GM18526 (cell line): Measurements from ENCODE around the gene STRIP1.
A peak's percentile ranks its signal among the peaks of the same experiment; 100 is the strongest.

ENCODE experiments used
- POLR2A ChIP-seq: IDR thresholded peaks from 3 replicates; pipeline ENCODE4 v1.6.1; 2011; ENCODE audit not compliant: insufficient read length; ENCODE audit errors: extremely low read depth

STRIP1 gene, protein sequence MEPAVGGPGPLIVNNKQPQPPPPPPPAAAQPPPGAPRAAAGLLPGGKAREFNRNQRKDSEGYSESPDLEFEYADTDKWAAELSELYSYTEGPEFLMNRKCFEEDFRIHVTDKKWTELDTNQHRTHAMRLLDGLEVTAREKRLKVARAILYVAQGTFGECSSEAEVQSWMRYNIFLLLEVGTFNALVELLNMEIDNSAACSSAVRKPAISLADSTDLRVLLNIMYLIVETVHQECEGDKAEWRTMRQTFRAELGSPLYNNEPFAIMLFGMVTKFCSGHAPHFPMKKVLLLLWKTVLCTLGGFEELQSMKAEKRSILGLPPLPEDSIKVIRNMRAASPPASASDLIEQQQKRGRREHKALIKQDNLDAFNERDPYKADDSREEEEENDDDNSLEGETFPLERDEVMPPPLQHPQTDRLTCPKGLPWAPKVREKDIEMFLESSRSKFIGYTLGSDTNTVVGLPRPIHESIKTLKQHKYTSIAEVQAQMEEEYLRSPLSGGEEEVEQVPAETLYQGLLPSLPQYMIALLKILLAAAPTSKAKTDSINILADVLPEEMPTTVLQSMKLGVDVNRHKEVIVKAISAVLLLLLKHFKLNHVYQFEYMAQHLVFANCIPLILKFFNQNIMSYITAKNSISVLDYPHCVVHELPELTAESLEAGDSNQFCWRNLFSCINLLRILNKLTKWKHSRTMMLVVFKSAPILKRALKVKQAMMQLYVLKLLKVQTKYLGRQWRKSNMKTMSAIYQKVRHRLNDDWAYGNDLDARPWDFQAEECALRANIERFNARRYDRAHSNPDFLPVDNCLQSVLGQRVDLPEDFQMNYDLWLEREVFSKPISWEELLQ

DNA sequence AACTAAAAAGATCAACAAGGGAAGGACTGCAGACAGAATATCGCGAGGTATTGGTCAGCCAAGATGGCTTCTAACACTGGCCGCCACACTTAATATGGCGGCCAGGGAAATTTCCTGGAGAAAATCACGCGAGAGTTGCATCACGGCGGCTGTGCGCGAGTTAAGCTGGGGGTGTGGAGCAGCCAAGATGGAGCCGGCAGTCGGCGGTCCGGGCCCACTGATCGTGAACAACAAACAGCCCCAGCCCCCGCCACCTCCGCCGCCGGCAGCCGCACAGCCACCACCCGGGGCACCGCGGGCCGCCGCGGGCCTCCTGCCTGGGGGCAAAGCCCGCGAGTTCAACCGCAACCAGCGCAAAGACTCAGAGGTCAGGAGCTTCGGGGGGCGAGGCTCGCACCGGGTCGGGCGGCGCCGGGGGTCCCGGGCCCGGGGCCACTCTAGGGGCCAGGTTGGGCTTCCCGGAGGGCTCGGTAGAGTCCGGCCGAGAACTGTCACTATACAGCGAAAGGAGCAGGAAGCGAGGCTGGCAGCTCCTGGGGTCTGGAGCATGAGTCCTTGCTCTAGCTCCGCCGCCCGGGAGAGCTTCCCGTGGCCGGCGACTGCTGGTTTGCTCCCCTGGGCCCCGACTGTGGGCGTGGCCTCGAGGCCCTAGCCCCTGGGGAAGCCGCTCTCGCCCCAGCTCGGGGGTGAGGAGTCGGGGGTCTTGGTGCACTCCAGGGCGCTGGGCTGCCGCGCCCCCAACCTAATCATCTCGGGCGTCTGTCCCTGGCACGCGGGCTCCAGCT is at the start of gene STRIP1:
TSS of gene STRIP1 (plus strand) at position 174 of the 785 bp plus-strand sequence. CDS start at position 188, 14 bp downstream.
- peak; percentile 72 for TF ChIP-seq POLR2A

- TF ChIP-seq POLR2A = no peak
Observed at GRCh38 chr1:109985247-109986053, 49.0 kb upstream of the STRIP1 start.

DNA sequence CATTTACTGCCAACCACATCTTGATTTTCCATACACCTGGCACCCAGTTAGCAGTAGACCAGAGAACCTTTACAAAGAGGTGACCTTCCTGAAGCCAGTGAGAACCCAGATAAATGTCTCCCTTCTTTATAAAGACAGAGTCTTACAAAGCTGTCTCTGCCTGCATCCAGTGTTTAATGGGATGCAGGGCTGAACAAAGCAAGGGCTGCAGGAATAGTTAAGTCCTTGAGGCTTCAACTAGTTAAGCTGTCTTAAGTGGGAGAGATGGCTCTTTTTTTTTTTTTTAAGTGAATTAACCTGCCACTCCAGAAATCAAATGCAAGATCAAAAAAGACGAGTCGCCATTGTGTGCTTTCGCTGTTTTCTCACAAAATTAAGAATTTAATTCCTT is 48.4 kb upstream of the STRIP1 start:
- TF ChIP-seq POLR2A = no peak

DNA sequence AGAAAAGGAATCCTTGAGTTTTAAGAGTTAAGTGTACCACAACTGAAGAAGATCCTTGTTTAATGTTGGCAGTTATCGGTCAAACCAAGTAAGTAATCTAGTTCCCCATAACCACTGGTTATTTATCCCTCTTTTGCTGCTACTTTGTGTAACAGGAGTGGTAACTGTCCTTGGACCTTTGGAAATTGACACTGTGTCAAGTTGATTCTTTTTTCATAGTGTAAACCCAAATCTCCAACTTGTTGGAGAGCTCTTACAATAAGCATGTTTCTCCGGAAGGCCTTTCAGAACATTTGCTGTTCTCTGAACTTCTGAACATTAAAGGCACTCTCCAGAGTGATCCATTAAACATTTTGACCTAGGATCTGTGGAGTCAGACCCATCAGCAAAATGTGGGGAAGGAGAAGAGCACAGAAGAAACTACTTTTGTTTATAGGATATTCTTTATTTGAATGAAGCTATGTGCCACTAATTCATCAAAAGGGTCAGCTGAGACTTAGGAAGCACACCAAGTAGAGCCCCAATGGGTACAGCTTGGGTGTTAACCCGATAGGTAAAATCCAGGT is 46.0 kb upstream of the STRIP1 start:
- no peak for TF ChIP-seq POLR2A

DNA sequence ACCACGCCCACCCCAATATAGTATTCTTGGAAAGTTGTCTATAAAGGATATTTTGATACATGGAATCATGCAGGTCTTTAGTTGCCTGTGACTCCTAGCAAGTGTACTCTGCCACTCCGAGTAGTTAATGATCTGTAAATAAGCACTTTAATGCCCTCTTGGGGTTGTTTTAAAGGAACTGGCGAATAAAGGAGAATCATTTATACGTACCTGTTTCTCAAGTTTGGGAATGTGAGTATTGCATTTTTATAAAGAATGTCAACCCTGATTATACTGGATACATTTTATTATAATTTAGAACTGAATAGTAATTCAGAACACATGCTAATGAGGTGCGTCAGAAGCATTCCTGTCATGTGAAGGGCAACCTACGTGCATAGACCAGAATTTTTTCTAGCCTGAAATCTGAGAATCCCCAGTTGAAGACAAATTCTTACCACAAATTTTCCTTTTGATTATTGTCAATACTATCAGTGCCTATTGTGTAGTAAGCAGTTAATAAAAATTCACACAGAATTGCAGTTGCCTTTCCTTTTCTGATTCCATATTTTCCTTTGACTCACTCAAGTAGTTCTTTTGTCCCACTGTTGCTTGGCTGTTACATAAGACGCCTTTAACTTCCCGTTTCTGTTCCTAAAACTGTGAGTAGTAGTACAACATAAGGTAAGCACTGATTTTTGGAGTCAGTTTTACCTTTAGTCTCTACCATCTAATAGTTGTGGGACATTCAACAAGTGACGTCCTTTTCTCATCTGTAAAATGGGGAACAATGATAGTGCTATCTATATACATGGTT is 44.7 kb upstream of the STRIP1 start:
- TF ChIP-seq POLR2A = no peak

DNA sequence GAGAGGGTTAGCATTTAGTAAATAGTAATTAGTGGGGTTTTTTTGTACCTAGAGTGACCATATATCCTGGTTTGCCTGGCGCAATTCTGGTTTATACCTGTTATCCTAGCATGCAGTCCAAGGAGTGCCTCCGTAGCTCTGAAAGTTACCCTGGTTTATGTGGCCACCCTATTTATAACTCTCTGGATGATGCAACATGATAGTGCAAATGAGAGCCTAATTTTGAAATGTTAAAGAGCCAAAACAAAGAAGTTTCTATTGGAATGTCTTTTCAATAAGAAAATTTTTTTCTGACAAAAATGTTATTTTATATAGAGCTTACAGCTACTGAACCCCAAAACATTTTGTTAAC is 44.1 kb upstream of the STRIP1 start:
- TF ChIP-seq POLR2A = no peak

- no peak for TF ChIP-seq POLR2A
Observed at GRCh38 chr1:109991400-109991925, 43.0 kb upstream of the STRIP1 start.

DNA sequence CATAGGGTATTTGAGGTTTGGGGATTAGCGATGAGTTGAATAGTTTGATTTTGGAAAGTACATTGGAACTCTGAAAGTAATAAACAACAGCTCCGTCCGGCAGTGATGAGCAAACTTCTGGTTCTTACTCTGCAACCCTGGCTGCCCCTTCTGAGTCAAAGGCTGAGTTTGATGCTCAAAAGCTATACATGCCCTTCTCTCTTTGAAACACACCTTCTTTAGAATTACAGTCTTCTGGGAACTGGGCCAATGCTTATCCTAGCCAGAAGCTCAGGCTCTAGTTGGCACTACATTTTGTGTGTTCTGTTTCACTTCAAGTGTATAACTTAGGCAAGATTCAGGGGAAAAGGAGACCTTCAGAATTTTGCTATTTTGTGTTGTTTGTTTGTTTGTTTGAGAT is 40.5 kb upstream of the STRIP1 start:
- TF ChIP-seq POLR2A = no peak

DNA sequence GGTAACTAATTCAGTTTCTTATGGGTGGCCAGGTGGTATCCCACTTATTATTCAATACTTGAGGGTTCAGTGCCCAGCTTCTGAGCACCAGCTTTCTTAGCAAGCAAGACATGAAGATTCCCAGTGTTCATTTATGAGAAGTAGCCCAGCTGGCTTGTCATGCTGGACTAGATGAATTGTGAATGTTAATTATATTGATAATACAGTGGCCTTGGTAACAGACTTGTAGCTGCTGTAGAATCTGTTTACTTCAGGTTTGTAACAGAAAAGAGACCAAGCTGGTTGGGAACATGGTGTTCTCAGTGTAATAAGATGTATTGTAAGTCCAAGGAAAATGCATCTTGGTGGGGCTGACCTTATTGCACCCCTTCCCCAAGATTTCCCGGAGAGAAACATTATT is 39.8 kb upstream of the STRIP1 start:
- no peak for TF ChIP-seq POLR2A

DNA sequence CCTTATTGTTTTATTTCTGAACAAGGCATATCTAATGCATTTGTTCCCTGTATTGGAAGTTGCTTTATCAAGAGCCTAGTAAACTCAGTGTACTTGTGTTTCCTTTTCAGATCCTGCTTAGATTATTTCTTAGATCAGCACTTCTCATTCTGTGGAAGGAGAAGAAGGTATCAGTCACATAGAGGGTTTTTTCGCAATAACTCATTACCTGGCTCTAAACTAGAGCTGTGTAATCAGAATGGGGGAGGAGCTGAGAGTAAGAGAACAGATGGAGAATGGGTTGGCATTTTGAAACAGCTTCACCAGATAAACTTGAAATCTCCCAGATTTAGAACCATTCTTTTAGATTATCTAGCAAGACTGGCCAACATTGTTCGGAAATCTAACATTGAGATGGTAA is 38.9 kb upstream of the STRIP1 start:
- TF ChIP-seq POLR2A = no peak

- no peak for TF ChIP-seq POLR2A
Observed at GRCh38 chr1:109996476-109996875, 37.9 kb upstream of the STRIP1 start.

DNA sequence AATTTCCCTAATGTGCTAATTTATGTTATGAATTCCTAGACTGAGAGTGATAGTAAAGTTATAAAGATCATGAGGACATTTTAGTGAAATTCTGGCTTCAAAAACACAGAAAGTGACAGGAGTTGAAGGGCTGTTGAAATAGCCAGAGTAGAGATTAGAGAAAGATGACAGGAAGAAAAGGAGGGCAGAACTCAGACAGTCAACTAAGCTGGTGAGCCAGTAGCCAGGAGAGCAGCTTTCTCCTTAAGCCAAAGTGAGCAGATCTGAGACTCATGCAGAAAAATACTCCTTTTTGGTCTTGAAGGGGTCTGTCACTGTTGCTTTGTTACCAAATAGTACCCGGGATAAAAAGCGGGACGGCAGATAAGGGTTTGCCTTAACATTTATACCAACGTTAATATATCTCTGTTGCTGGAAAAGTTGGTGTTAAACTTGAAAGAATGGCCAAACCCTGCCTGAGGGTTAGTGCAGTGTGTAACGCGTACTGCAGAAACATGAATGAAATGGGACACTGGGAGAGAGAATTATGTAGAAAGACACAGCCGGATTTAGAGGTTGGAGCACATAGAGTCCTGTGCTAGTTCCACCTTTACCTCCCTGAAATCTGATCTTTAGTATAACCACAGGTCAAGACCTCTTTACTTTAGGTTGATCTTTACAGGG is 37.1 kb upstream of the STRIP1 start:
- TF ChIP-seq POLR2A = no peak

- no peak for TF ChIP-seq POLR2A
Observed at GRCh38 chr1:109997867-109998229, 36.6 kb upstream of the STRIP1 start.
